ENCODE data around the gene ABLIM3. TPM values are rescaled to one million over a fixed set of nuclear protein-coding genes. Genes with fewer than 3 reads are reported as not detected.

ABLIM3 gene
- total RNA-seq, 8 experiments from 2014 or later, result 0.18 to 28.7 (median 4.3) TPM

GRCh38 chr5:149123211-149123610, 18.1 kb upstream of the ABLIM3 start:
- ATAC-seq (replicated peaks in 6 of 8), result no peak
- H3K4me3 ChIP-seq, result no peak overlapping the region
- no peaks in the 10 kb centered on the region for H3K4me1 ChIP-seq (replicated peaks in 1 of 2)
- 0 to 51% (median 17%) methylated on average over 1 to 5 of the region's 9 CpGs; no CpG with 5 or more reads in 7 of the 10 experiments for WGBS, 10 experiments
- in situ Hi-C loops (cut with MboI; ENCODE audit: low pct_unique_long_range_greater_than_20kb in 2 of 9, low sequenced_read_pairs in 9 of 9, unreplicated experiment in 9 of 9), result loop anchor here in 3 of 9 experiments (25.0 kb wide), 3 partner anchors 311 to 686 kb away; no protein-coding TSS in a partner anchor
- no peak overlapping the region for H3K27ac ChIP-seq

GRCh38 chr5:149125386-149125891, 15.9 kb upstream of the ABLIM3 start:
- peak in 1 of 8 experiments; percentile 47 for ATAC-seq (replicated peaks in 6 of 8)
- Histone ChIP-seq H3K27ac (no peak overlapping the region), H3K4me1 (replicated peaks in 1 of 2) (no peaks in the 10 kb centered on the region), H3K4me3 (no peak overlapping the region)
- in situ Hi-C loops (cut with MboI; ENCODE audit: low pct_unique_long_range_greater_than_20kb in 2 of 9, low sequenced_read_pairs in 9 of 9, unreplicated experiment in 9 of 9), result loop anchor here in 5 of 9 experiments (25.0 kb wide), 2 partner anchors 112 to 137 kb away; partner anchors contain the start of gene AFAP1L1 (in 2 of the 5)
- 20 to 79% (median 51%) methylated on average over 1 to 10 of the region's 12 CpGs; no CpG with 5 or more reads in 2 of the 10 experiments for WGBS, 10 experiments

- in situ Hi-C loops (cut with MboI; ENCODE audit: low pct_unique_long_range_greater_than_20kb in 2 of 9, low sequenced_read_pairs in 9 of 9, unreplicated experiment in 9 of 9), result loop anchor here in 5 of 9 experiments (25.0 kb wide), 2 partner anchors 110 to 135 kb away; partner anchors contain the start of gene AFAP1L1 (in 2 of the 5)
- Histone ChIP-seq H3K4me3 (no peak overlapping the region), H3K4me1 (replicated peaks in 1 of 2) (no peaks in the 10 kb centered on the region), H3K27ac (no peak overlapping the region)
- ATAC-seq (replicated peaks in 6 of 8), result no peak
- 21 to 90% (median 61%) methylated on average over 1 to 4 of the region's 6 CpGs; no CpG with 5 or more reads in 3 of the 10 experiments for WGBS, 10 experiments
Observed at GRCh38 chr5:149126906-149127305, 14.4 kb upstream of the ABLIM3 start.

- no peak overlapping the region for H3K4me3 ChIP-seq
- H3K4me1 ChIP-seq (replicated peaks in 1 of 2), result no peaks in the 10 kb centered on the region
- no peak overlapping the region for H3K27ac ChIP-seq
- 0 to 100% (median 83%) methylated on average over 1 to 3 of the region's 3 CpGs; no CpG with 5 or more reads in 1 of the 10 experiments for WGBS, 10 experiments
- peak in 1 of 8 experiments; percentile 27 for ATAC-seq (replicated peaks in 6 of 8)
- in situ Hi-C loops (cut with MboI; ENCODE audit: low pct_unique_long_range_greater_than_20kb in 2 of 9, low sequenced_read_pairs in 9 of 9, unreplicated experiment in 9 of 9), result loop anchor here in 5 of 9 experiments (25.0 kb wide), 2 partner anchors 110 to 135 kb away; partner anchors contain the start of gene AFAP1L1 (in 2 of the 5)
Observed at GRCh38 chr5:149127394-149127955, 13.8 kb upstream of the ABLIM3 start.

GRCh38 chr5:149128023-149128875, 13.0 kb upstream of the ABLIM3 start:
- 17 to 100% (median 41%) methylated on average over 1 to 11 of the region's 13 CpGs; no CpG with 5 or more reads in 1 of the 10 experiments for WGBS, 10 experiments
- in situ Hi-C loops (cut with MboI; ENCODE audit: low pct_unique_long_range_greater_than_20kb in 2 of 9, low sequenced_read_pairs in 9 of 9, unreplicated experiment in 9 of 9), result loop anchor here in 5 of 9 experiments (25.0 kb wide), 2 partner anchors 109 to 134 kb away; partner anchors contain the start of gene AFAP1L1 (in 2 of the 5)
- peak in 6 of 8 experiments; percentile 52 to 96 (median 76) for ATAC-seq (replicated peaks in 6 of 8)

GRCh38 chr5:149129181-149129580, 12.1 kb upstream of the ABLIM3 start:
- WGBS, 10 experiments, result 63 to 86% (median 78%) methylated on average over 1 of the region's 1 CpG; no CpG with 5 or more reads in 5 of the 10 experiments
- no peak for ATAC-seq (replicated peaks in 6 of 8)
- H3K4me3 ChIP-seq, result no peak overlapping the region
- H3K27ac ChIP-seq, result no peak overlapping the region
- no peaks in the 10 kb centered on the region for H3K4me1 ChIP-seq (replicated peaks in 1 of 2)
- in situ Hi-C loops (cut with MboI; ENCODE audit: low pct_unique_long_range_greater_than_20kb in 2 of 9, low sequenced_read_pairs in 9 of 9, unreplicated experiment in 9 of 9), result loop anchor here in 5 of 9 experiments (25.0 kb wide), 2 partner anchors 108 to 133 kb away; partner anchors contain the start of gene AFAP1L1 (in 2 of the 5)

More at GRCh38 chr5:149128023-149128875, 13.0 kb upstream of the ABLIM3 start:
- H3K27ac ChIP-seq, result no peak overlapping the region
- no peak overlapping the region for H3K4me3 ChIP-seq
- H3K4me1 ChIP-seq (replicated peaks in 1 of 2), result no peaks in the 10 kb centered on the region

- WGBS, 10 experiments, result 0 to 100% (median 46%) methylated on average over 1 to 6 of the region's 8 CpGs; no CpG with 5 or more reads in 1 of the 10 experiments
- Histone ChIP-seq H3K4me1 (replicated peaks in 1 of 2) (no peaks in the 10 kb centered on the region), H3K4me3 (no peak overlapping the region), H3K27ac (no peak overlapping the region)
- ATAC-seq (replicated peaks in 6 of 8), result peak in 1 of 8 experiments; percentile 6
- in situ Hi-C loops (cut with MboI; ENCODE audit: low pct_unique_long_range_greater_than_20kb in 2 of 9, low sequenced_read_pairs in 9 of 9, unreplicated experiment in 9 of 9), result loop anchor here in 5 of 9 experiments (25.0 kb wide), 2 partner anchors 107 to 132 kb away; partner anchors contain the start of gene AFAP1L1 (in 2 of the 5)
Observed at GRCh38 chr5:149130121-149130914, 11.0 kb upstream of the ABLIM3 start.

- in situ Hi-C loops (cut with MboI; ENCODE audit: low pct_unique_long_range_greater_than_20kb in 2 of 9, low sequenced_read_pairs in 9 of 9, unreplicated experiment in 9 of 9), result loop anchor here in 5 of 9 experiments (25.0 kb wide), 2 partner anchors 105 to 130 kb away; partner anchors contain the start of gene AFAP1L1 (in 2 of the 5)
- Histone ChIP-seq H3K4me3 (no peak overlapping the region), H3K4me1 (replicated peaks in 1 of 2) (no peaks in the 10 kb centered on the region), H3K27ac (no peak overlapping the region)
- ATAC-seq (replicated peaks in 6 of 8), result no peak
- WGBS, 10 experiments, result 60 to 100% (median 81%) methylated on average over 1 of the region's 1 CpG; no CpG with 5 or more reads in 4 of the 10 experiments
Observed at GRCh38 chr5:149132474-149132873, 8.8 kb upstream of the ABLIM3 start.

- Histone ChIP-seq H3K4me1 (replicated peaks in 1 of 2) (no peaks in the 10 kb centered on the region), H3K27ac (no peak overlapping the region), H3K4me3 (no peak overlapping the region)
- ATAC-seq (replicated peaks in 6 of 8), result peak; percentile 18 to 99 (median 92)
- 39 to 100% (median 73%) methylated on average over 2 to 8 of the region's 11 CpGs for WGBS, 10 experiments
- in situ Hi-C loops (cut with MboI; ENCODE audit: low pct_unique_long_range_greater_than_20kb in 2 of 9, low sequenced_read_pairs in 9 of 9, unreplicated experiment in 9 of 9), result loop anchor here in 5 of 9 experiments (25.0 kb wide), 2 partner anchors 103 to 128 kb away; partner anchors contain the start of gene AFAP1L1 (in 2 of the 5)
Observed at GRCh38 chr5:149133795-149134777, 7.2 kb upstream of the ABLIM3 start.

GRCh38 chr5:149134778-149135500, 6.4 kb upstream of the ABLIM3 start:
- peak in 5 of 8 experiments; percentile 6 to 24 (median 8) for ATAC-seq (replicated peaks in 6 of 8)
- H3K4me3 ChIP-seq, result no peak overlapping the region
- H3K27ac ChIP-seq, result no peak overlapping the region
- H3K4me1 ChIP-seq (replicated peaks in 1 of 2), result no peaks in the 10 kb centered on the region
- in situ Hi-C loops (cut with MboI; ENCODE audit: low pct_unique_long_range_greater_than_20kb in 2 of 9, low sequenced_read_pairs in 9 of 9, unreplicated experiment in 9 of 9), result loop anchor here in 5 of 9 experiments (25.0 kb wide), 2 partner anchors 102 to 127 kb away; partner anchors contain the start of gene AFAP1L1 (in 2 of the 5)
- WGBS, 10 experiments, result 6 to 100% (median 69%) methylated on average over 1 to 6 of the region's 6 CpGs
